ENCODE data around the gene DBX1.

GRCh38 chr11:20138707-20139106 is 21.6 kb downstream of the DBX1 start:
- TF ChIP-seq POLR2A (IDR thresholded peaks at IDR 0.05) (no peak), POLR2AphosphoS5 (IDR thresholded peaks at IDR 0.05) (no peak)
- TF ChIP-seq, protein P1, sequence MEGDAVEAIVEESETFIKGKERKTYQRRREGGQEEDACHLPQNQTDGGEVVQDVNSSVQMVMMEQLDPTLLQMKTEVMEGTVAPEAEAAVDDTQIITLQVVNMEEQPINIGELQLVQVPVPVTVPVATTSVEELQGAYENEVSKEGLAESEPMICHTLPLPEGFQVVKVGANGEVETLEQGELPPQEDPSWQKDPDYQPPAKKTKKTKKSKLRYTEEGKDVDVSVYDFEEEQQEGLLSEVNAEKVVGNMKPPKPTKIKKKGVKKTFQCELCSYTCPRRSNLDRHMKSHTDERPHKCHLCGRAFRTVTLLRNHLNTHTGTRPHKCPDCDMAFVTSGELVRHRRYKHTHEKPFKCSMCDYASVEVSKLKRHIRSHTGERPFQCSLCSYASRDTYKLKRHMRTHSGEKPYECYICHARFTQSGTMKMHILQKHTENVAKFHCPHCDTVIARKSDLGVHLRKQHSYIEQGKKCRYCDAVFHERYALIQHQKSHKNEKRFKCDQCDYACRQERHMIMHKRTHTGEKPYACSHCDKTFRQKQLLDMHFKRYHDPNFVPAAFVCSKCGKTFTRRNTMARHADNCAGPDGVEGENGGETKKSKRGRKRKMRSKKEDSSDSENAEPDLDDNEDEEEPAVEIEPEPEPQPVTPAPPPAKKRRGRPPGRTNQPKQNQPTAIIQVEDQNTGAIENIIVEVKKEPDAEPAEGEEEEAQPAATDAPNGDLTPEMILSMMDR (IDR thresholded peaks at IDR 0.05): no peak

All from stomach (tissue), 4 donors.